ENCODE results near the gene JAZF1. TPM values are rescaled to one million over a fixed set of nuclear protein-coding genes. Genes with fewer than 3 reads are reported as not detected.

JAZF1 gene
- polyA plus RNA-seq, 1 experiment = 11.6 TPM

DNA sequence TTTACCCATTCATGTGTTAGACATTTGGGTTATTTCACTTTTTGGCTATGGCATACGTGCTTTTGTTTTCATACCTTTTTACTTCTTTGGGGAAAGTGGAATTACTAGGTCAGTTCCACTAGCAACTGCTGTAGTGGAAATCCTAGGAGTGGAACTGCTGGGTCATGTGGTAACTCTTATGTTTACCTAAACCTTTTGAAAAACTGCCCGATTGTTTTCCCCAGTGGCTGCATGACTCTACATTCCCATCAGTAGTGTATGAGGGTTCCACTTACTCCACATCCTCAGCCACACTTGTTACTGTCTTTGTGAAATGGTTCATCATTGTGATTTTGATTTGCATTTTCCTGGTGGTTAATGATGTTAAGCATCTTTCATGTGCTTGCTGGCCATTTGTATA is 358.4 kb downstream of the JAZF1 start:
- no peak for DNase-seq (ENCODE audit: low read depth)
- POLR2A ChIA-PET = no interaction called here
- CTCF ChIA-PET = interaction anchor here (1.2 kb wide), 1 partner anchor 10 kb away, joined by 3 read pairs; no protein-coding TSS in a partner anchor

DNA sequence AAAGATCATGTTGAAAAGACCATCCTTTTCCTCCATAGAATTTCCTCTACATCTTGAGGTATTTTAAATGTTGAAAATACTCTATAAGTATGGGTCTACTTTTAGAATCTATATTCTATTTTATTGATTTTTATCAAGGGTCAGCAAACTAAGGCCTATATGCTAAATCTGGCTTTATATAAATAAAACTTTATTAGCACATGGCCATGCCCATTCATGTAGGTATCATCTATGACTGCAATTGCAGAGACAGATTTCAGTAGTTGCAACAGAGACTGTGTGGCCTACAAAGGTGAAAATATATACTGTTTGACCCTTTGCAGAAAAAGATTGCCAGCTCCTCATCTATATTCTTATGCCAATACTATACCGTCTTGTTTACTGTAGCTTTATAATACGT is 367.9 kb downstream of the JAZF1 start:
- Histone ChIP-seq H3K27me3 (ENCODE audit: control insufficient read depth, insufficient read depth, low read length) (no peaks in the 10 kb centered on the region), H3K36me3 (ENCODE audit: control insufficient read depth, insufficient read depth, low read length) (0 out of 2 replicates have a peak, but pooled peaks cover 1% of the 10 kb centered on the region), H3K4me3 (ENCODE audit: low read depth, low read length) (no peak overlapping the region)
- ChIA-PET CTCF (no interaction called here), POLR2A (no interaction called here)
- DNase-seq (ENCODE audit: low read depth) = no peak
- TF ChIP-seq, protein P1, sequence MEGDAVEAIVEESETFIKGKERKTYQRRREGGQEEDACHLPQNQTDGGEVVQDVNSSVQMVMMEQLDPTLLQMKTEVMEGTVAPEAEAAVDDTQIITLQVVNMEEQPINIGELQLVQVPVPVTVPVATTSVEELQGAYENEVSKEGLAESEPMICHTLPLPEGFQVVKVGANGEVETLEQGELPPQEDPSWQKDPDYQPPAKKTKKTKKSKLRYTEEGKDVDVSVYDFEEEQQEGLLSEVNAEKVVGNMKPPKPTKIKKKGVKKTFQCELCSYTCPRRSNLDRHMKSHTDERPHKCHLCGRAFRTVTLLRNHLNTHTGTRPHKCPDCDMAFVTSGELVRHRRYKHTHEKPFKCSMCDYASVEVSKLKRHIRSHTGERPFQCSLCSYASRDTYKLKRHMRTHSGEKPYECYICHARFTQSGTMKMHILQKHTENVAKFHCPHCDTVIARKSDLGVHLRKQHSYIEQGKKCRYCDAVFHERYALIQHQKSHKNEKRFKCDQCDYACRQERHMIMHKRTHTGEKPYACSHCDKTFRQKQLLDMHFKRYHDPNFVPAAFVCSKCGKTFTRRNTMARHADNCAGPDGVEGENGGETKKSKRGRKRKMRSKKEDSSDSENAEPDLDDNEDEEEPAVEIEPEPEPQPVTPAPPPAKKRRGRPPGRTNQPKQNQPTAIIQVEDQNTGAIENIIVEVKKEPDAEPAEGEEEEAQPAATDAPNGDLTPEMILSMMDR (IDR thresholded peaks at IDR 0.05; ENCODE audit: insufficient read depth, low read depth, low read length) = no peak

More for the DNA sequence above, 358.4 kb downstream of the JAZF1 start:
- H3K4me3 ChIP-seq (ENCODE audit: low read depth, low read length) = no peak overlapping the region
- TF ChIP-seq, protein P1 (IDR thresholded peaks at IDR 0.05; ENCODE audit: insufficient read depth, low read depth, low read length) = no peak
- no peaks in the 10 kb centered on the region for H3K27me3 ChIP-seq (ENCODE audit: control insufficient read depth, insufficient read depth, low read length)
- no peaks in the 10 kb centered on the region; the same call in 1 of the 2 replicates for H3K36me3 ChIP-seq (ENCODE audit: control insufficient read depth, insufficient read depth, low read length)

DNA sequence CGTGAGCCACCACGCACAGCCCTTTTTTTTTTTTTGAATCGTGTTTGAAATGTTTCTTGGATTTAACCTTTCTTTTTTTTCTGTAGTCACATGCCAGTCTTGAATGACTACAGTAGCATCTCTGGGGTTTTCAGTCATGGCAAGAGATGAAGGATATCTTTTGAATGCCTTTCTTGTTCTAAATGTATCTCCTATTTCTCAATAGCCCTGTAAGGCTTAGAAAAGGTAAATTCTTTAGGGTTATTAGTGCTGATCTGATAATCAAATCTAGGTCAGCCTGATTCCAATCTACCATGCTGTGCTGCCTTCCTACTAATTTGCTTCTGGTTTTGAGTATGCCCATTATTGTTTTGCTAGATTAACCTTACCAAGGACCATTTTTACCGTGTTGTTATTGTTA is 370.4 kb downstream of the JAZF1 start:
- CTCF ChIA-PET = interaction anchor here (0.9 kb wide), 1 partner anchor 25 kb away, joined by 6 read pairs; no protein-coding TSS in a partner anchor
- TF ChIP-seq, protein P1 (IDR thresholded peaks at IDR 0.05; ENCODE audit: insufficient read depth, low read depth, low read length) = no peak
- H3K27me3 ChIP-seq (ENCODE audit: control insufficient read depth, insufficient read depth, low read length) = no peaks in the 10 kb centered on the region
- DNase-seq (ENCODE audit: low read depth) = no peak
- H3K36me3 ChIP-seq (ENCODE audit: control insufficient read depth, insufficient read depth, low read length) = no peaks in the 10 kb centered on the region
- POLR2A ChIA-PET = no interaction called here
- no peak overlapping the region for H3K4me3 ChIP-seq (ENCODE audit: low read depth, low read length)

DNA sequence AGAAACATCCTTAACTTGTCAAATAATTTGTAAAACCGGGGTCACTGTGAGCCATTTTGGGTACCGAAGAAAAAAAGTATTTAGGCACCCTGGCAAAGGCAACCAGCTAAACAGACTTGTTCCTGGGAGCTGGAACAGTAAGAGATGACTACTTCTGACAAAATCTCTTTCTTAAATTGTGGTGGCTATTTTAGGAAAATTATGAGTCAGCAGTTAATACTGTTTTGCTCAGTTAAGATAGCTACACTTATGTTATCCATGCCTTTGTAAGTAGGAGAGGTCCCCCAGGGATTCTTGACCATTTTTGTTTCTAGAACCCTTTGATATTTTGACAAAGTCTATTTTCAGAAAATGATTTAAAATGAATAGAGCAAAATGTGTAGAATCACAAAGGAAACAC is 372.0 kb downstream of the JAZF1 start:
- POLR2A ChIA-PET = no interaction called here
- Histone ChIP-seq H3K4me3 (ENCODE audit: low read depth, low read length) (no peak overlapping the region), H3K27me3 (ENCODE audit: control insufficient read depth, insufficient read depth, low read length) (no peaks in the 10 kb centered on the region), H3K36me3 (ENCODE audit: control insufficient read depth, insufficient read depth, low read length) (no peaks in the 10 kb centered on the region)
- peak; percentile 26 for DNase-seq (ENCODE audit: low read depth)
- CTCF ChIA-PET = no interaction called here
- TF ChIP-seq, protein P1 (IDR thresholded peaks at IDR 0.05; ENCODE audit: insufficient read depth, low read depth, low read length) = no peak

DNA sequence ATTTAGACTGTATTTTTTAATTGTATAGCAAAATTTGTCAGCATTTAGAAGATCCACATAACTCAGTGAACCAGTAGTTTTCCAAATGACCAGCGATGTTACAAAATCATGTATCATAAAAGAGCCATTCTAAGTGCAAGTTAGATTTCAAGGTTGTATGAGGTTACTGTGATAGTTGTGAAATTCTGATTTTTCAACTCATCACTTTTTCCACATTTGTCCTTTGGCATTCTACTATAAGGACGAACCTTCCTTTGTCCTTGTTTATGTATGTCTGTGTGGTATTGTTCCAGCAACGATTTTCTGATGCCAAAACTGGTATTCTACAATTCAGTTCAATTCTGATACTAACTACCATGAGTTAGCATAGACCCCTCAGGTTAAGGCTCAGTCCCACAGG is 376.5 kb downstream of the JAZF1 start:
- ChIA-PET POLR2A (no interaction called here), CTCF (no interaction called here)
- Histone ChIP-seq H3K27me3 (ENCODE audit: control insufficient read depth, insufficient read depth, low read length) (no peaks in the 10 kb centered on the region), H3K36me3 (ENCODE audit: control insufficient read depth, insufficient read depth, low read length) (no peaks in the 10 kb centered on the region), H3K4me3 (ENCODE audit: low read depth, low read length) (no peak overlapping the region)
- TF ChIP-seq, protein P1 (IDR thresholded peaks at IDR 0.05; ENCODE audit: insufficient read depth, low read depth, low read length) = no peak
- no peak for DNase-seq (ENCODE audit: low read depth)

Measured in BJ (cell line).